RWPE1 (cell line): ENCODE data around the gene KCNT1.

Experiments used
- CTCF ChIA-PET: fragments of 350-600 bp; sonication (Branson Sonifier 250); formaldehyde crosslinking; extraction: SDS; loops from one replicate; lab custom pipeline; 2021; lab: Yijun Ruan, JAX
- POLR2A ChIA-PET: fragments of 400-600 bp; formaldehyde crosslinking; extraction: SDS; loops from one replicate; lab custom pipeline; 2020; ENCODE audit warnings: antibody characterized with exemption; ENCODE audit not compliant: low non-redundant PET; lab: Yijun Ruan, JAX
- DNase-seq: peaks from one replicate; pipeline ENCODE4 v3.0.0; 2012; ENCODE audit warnings: low spot score
- H3K27ac ChIP-seq: fragments of 450-650 bp; 2 replicates; pipeline ENCODE4 v1.5.1; 2017
- TF ChIP-seq, protein P1 (sequence below): fragments of 450-650 bp; conservative IDR thresholded peaks from 2 replicates; pipeline ENCODE4 v1.5.1; 2017; ENCODE audit warnings: low read depth, mild to moderate bottlenecking

The KCNT1 gene

DNA sequence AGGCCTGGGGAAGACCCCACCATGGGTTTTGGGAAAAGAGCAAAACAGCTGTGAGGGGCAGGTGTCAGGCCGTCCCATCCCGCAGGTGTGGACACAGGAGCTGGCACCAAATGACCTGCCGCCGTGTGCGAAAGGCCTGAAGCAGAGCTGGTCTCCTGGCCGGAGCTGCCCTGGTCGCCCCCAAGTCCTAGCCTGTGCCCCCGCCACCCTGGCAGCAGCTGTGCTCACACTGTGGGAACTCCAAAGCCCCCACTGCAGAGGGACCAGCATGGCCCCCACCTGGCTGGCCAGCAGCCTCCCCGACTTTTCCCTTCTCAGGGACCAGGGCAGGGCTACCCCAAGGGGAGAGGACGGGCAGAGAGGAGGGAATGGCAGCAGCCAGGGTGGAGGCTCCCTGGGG is 88.4 kb downstream of the KCNT1 start:
- no peak overlapping the region for H3K27ac ChIP-seq
- CTCF ChIA-PET = interaction anchor here (0.6 to 1.0 kb wide), 2 partner anchors 187 to 653 kb away, joined by 3 read pairs; no protein-coding TSS in a partner anchor
- DNase-seq = no peak
- POLR2A ChIA-PET = no interaction called here
- TF ChIP-seq, protein P1, sequence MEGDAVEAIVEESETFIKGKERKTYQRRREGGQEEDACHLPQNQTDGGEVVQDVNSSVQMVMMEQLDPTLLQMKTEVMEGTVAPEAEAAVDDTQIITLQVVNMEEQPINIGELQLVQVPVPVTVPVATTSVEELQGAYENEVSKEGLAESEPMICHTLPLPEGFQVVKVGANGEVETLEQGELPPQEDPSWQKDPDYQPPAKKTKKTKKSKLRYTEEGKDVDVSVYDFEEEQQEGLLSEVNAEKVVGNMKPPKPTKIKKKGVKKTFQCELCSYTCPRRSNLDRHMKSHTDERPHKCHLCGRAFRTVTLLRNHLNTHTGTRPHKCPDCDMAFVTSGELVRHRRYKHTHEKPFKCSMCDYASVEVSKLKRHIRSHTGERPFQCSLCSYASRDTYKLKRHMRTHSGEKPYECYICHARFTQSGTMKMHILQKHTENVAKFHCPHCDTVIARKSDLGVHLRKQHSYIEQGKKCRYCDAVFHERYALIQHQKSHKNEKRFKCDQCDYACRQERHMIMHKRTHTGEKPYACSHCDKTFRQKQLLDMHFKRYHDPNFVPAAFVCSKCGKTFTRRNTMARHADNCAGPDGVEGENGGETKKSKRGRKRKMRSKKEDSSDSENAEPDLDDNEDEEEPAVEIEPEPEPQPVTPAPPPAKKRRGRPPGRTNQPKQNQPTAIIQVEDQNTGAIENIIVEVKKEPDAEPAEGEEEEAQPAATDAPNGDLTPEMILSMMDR = no peak

DNA sequence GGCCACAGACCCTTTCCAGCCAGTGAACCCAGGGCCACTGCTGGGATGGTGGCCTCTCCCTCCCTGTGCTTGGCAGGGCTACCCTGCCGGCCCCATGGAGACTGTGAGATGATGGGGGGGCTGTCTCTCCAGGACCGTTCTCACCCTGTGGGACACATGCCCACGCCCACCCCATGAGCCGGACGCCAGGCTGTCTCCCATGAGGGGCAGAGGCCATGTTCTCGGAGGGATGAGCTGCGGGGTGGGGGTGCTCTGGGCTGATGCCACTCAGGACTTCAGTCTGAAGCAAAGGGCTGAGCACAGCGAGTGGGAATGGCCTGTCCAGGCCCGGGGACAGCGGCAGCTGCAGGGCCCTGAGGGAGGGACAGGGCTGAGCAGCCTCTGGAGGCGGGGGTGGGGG is 88.9 kb downstream of the KCNT1 start:
- TF ChIP-seq, protein P1 = no peak
- no peak for DNase-seq
- H3K27ac ChIP-seq = no peak overlapping the region
- ChIA-PET POLR2A (no interaction called here), CTCF (interaction anchor here (1.0 kb wide), 1 partner anchor 188 kb away, joined by 3 read pairs; no protein-coding TSS in a partner anchor)

GRCh38 chr9:135791431-135792267 is 89.7 kb downstream of the KCNT1 start:
- POLR2A ChIA-PET = no interaction called here
- TF ChIP-seq, protein P1 = no peak
- no peak overlapping the region for H3K27ac ChIP-seq
- DNase-seq = no peak
- CTCF ChIA-PET = no interaction called here

- H3K27ac ChIP-seq = no peak overlapping the region
- CTCF ChIA-PET = no interaction called here
- TF ChIP-seq, protein P1 = no peak
- DNase-seq = no peak
- POLR2A ChIA-PET = no interaction called here
These were observed 90.5 kb downstream of the KCNT1 start for GRCh38 chr9:135792268-135793128.

- ChIA-PET CTCF (interaction anchor here (0.6 kb wide), 1 partner anchor 347 kb away, joined by 3 read pairs; no protein-coding TSS in a partner anchor), POLR2A (no interaction called here)
- TF ChIP-seq, protein P1 = no peak
- no peak for DNase-seq
- H3K27ac ChIP-seq = no peak overlapping the region
These were observed 91.5 kb downstream of the KCNT1 start for GRCh38 chr9:135793221-135794056.

GRCh38 chr9:135794057-135794335 is 92.0 kb downstream of the KCNT1 start:
- CTCF ChIA-PET = interaction anchor here (0.6 kb wide), 3 partner anchors 16 to 346 kb away, joined by 3 to 4 read pairs (median 4); no protein-coding TSS in a partner anchor
- TF ChIP-seq, protein P1 = no peak
- no peak for DNase-seq
- no peak overlapping the region for H3K27ac ChIP-seq
- POLR2A ChIA-PET = no interaction called here
